ENCODE measurements around the gene PTCH2.

PTCH2 gene

GRCh38 chr1:44842862-44843655, at the start of gene PTCH2:
Gene PTCH2, minus strand, starts transcription at chr1:44843253. Its CDS starts 321 bp downstream, at chr1:44842932.
- Histone ChIP-seq H3K4me3 (ENCODE audit: low read depth, low read length) (peak within 1 kb of the TSS; percentile 61), H3K9ac (ENCODE audit: low read depth, low read length) (no peak within 1 kb of the TSS)

GRCh38 chr1:44890007-44890406, 47.0 kb upstream of the PTCH2 start:
- Histone ChIP-seq H3K36me3 (ENCODE audit: control insufficient read depth, insufficient read depth, low read length) (no peaks in the 10 kb centered on the region), H3K9ac (ENCODE audit: low read depth, low read length) (no peak overlapping the region), H3K4me3 (ENCODE audit: low read depth, low read length) (no peak overlapping the region), H3K27me3 (ENCODE audit: control insufficient read depth, insufficient read depth, low read length) (no peaks in the 10 kb centered on the region), H3K9me3 (ENCODE audit: control insufficient read depth, insufficient read depth, low read length) (peaks cover 3% of the 10 kb centered on the region), H3K4me1 (ENCODE audit: control insufficient read depth, insufficient read depth, low read length) (peaks cover under 1% of the 10 kb centered on the region)

More at GRCh38 chr1:44842862-44843655, at the start of gene PTCH2:
- Histone ChIP-seq H3K4me1 (ENCODE audit: control insufficient read depth, insufficient read depth, low read length) (no peaks in the 10 kb centered on the region), H3K27me3 (ENCODE audit: control insufficient read depth, insufficient read depth, low read length) (peaks cover 9% of the 10 kb centered on the region), H3K36me3 (ENCODE audit: control insufficient read depth, insufficient read depth, low read length) (no peaks in the 10 kb centered on the region), H3K9me3 (ENCODE audit: control insufficient read depth, insufficient read depth, low read length) (no peaks in the 10 kb centered on the region)

- Histone ChIP-seq H3K27me3 (ENCODE audit: control insufficient read depth, insufficient read depth, low read length) (no peaks in the 10 kb centered on the region), H3K4me1 (ENCODE audit: control insufficient read depth, insufficient read depth, low read length) (peaks cover 5% of the 10 kb centered on the region), H3K9me3 (ENCODE audit: control insufficient read depth, insufficient read depth, low read length) (peaks cover 3% of the 10 kb centered on the region), H3K4me3 (ENCODE audit: low read depth, low read length) (no peak overlapping the region), H3K9ac (ENCODE audit: low read depth, low read length) (no peak overlapping the region), H3K36me3 (ENCODE audit: control insufficient read depth, insufficient read depth, low read length) (no peaks in the 10 kb centered on the region)
Observed at GRCh38 chr1:44885406-44885805, 42.4 kb upstream of the PTCH2 start.

GRCh38 chr1:44884746-44885145, 41.7 kb upstream of the PTCH2 start:
- H3K27me3 ChIP-seq (ENCODE audit: control insufficient read depth, insufficient read depth, low read length) = no peaks in the 10 kb centered on the region
- no peak overlapping the region for H3K9ac ChIP-seq (ENCODE audit: low read depth, low read length)
- H3K4me1 ChIP-seq (ENCODE audit: control insufficient read depth, insufficient read depth, low read length) = peaks cover 5% of the 10 kb centered on the region
- H3K36me3 ChIP-seq (ENCODE audit: control insufficient read depth, insufficient read depth, low read length) = no peaks in the 10 kb centered on the region
- H3K9me3 ChIP-seq (ENCODE audit: control insufficient read depth, insufficient read depth, low read length) = peaks cover under 1% of the 10 kb centered on the region
- H3K4me3 ChIP-seq (ENCODE audit: low read depth, low read length) = no peak overlapping the region

- peaks cover 5% of the 10 kb centered on the region for H3K36me3 ChIP-seq (ENCODE audit: control insufficient read depth, insufficient read depth, low read length)
- no peaks in the 10 kb centered on the region for H3K9me3 ChIP-seq (ENCODE audit: control insufficient read depth, insufficient read depth, low read length)
- no peaks in the 10 kb centered on the region for H3K27me3 ChIP-seq (ENCODE audit: control insufficient read depth, insufficient read depth, low read length)
- H3K4me1 ChIP-seq (ENCODE audit: control insufficient read depth, insufficient read depth, low read length) = peaks cover 5% of the 10 kb centered on the region
- H3K4me3 ChIP-seq (ENCODE audit: low read depth, low read length) = no peak overlapping the region
- no peak overlapping the region for H3K9ac ChIP-seq (ENCODE audit: low read depth, low read length)
Observed at GRCh38 chr1:44881011-44881632, 38.1 kb upstream of the PTCH2 start.

- H3K4me1 ChIP-seq (ENCODE audit: control insufficient read depth, insufficient read depth, low read length) = no peaks in the 10 kb centered on the region
- H3K9me3 ChIP-seq (ENCODE audit: control insufficient read depth, insufficient read depth, low read length) = no peaks in the 10 kb centered on the region
- H3K27me3 ChIP-seq (ENCODE audit: control insufficient read depth, insufficient read depth, low read length) = no peaks in the 10 kb centered on the region
- peaks cover 8% of the 10 kb centered on the region for H3K36me3 ChIP-seq (ENCODE audit: control insufficient read depth, insufficient read depth, low read length)
- no peak overlapping the region for H3K9ac ChIP-seq (ENCODE audit: low read depth, low read length)
- no peak overlapping the region for H3K4me3 ChIP-seq (ENCODE audit: low read depth, low read length)
Observed at GRCh38 chr1:44874155-44874554, 31.1 kb upstream of the PTCH2 start.

- no peaks in the 10 kb centered on the region for H3K27me3 ChIP-seq (ENCODE audit: control insufficient read depth, insufficient read depth, low read length)
- H3K4me1 ChIP-seq (ENCODE audit: control insufficient read depth, insufficient read depth, low read length) = no peaks in the 10 kb centered on the region
- no peak overlapping the region for H3K9ac ChIP-seq (ENCODE audit: low read depth, low read length)
- peaks cover 12% of the 10 kb centered on the region for H3K36me3 ChIP-seq (ENCODE audit: control insufficient read depth, insufficient read depth, low read length)
- H3K9me3 ChIP-seq (ENCODE audit: control insufficient read depth, insufficient read depth, low read length) = no peaks in the 10 kb centered on the region
- no peak overlapping the region for H3K4me3 ChIP-seq (ENCODE audit: low read depth, low read length)
Observed at GRCh38 chr1:44870096-44870495, 27.0 kb upstream of the PTCH2 start.

- Histone ChIP-seq H3K9me3 (ENCODE audit: control insufficient read depth, insufficient read depth, low read length) (no peaks in the 10 kb centered on the region), H3K27me3 (ENCODE audit: control insufficient read depth, insufficient read depth, low read length) (no peaks in the 10 kb centered on the region), H3K4me3 (ENCODE audit: low read depth, low read length) (no peak overlapping the region), H3K4me1 (ENCODE audit: control insufficient read depth, insufficient read depth, low read length) (no peaks in the 10 kb centered on the region), H3K9ac (ENCODE audit: low read depth, low read length) (no peak overlapping the region), H3K36me3 (ENCODE audit: control insufficient read depth, insufficient read depth, low read length) (peaks cover 12% of the 10 kb centered on the region)
Observed at GRCh38 chr1:44867801-44868200, 24.7 kb upstream of the PTCH2 start.

GRCh38 chr1:44862829-44863401, 19.9 kb upstream of the PTCH2 start:
- Histone ChIP-seq H3K9me3 (ENCODE audit: control insufficient read depth, insufficient read depth, low read length) (no peaks in the 10 kb centered on the region), H3K9ac (ENCODE audit: low read depth, low read length) (no peak overlapping the region), H3K36me3 (ENCODE audit: control insufficient read depth, insufficient read depth, low read length) (peaks cover 3% of the 10 kb centered on the region), H3K4me1 (ENCODE audit: control insufficient read depth, insufficient read depth, low read length) (peaks cover 6% of the 10 kb centered on the region), H3K27me3 (ENCODE audit: control insufficient read depth, insufficient read depth, low read length) (no peaks in the 10 kb centered on the region), H3K4me3 (ENCODE audit: low read depth, low read length) (no peak overlapping the region)

GRCh38 chr1:44860891-44861425, 17.9 kb upstream of the PTCH2 start:
- Histone ChIP-seq H3K9me3 (ENCODE audit: control insufficient read depth, insufficient read depth, low read length) (no peaks in the 10 kb centered on the region), H3K36me3 (ENCODE audit: control insufficient read depth, insufficient read depth, low read length) (no peaks in the 10 kb centered on the region), H3K9ac (ENCODE audit: low read depth, low read length) (no peak overlapping the region), H3K27me3 (ENCODE audit: control insufficient read depth, insufficient read depth, low read length) (no peaks in the 10 kb centered on the region), H3K4me1 (ENCODE audit: control insufficient read depth, insufficient read depth, low read length) (peaks cover 6% of the 10 kb centered on the region), H3K4me3 (ENCODE audit: low read depth, low read length) (no peak overlapping the region)

GRCh38 chr1:44860331-44860730, 17.3 kb upstream of the PTCH2 start:
- Histone ChIP-seq H3K27me3 (ENCODE audit: control insufficient read depth, insufficient read depth, low read length) (no peaks in the 10 kb centered on the region), H3K9ac (ENCODE audit: low read depth, low read length) (no peak overlapping the region), H3K4me3 (ENCODE audit: low read depth, low read length) (no peak overlapping the region), H3K36me3 (ENCODE audit: control insufficient read depth, insufficient read depth, low read length) (no peaks in the 10 kb centered on the region), H3K9me3 (ENCODE audit: control insufficient read depth, insufficient read depth, low read length) (no peaks in the 10 kb centered on the region), H3K4me1 (ENCODE audit: control insufficient read depth, insufficient read depth, low read length) (peaks cover 6% of the 10 kb centered on the region)

Data from iPS-15b (cell line).